Myocyte (in vitro differentiated cells): ENCODE measurements around the gene KLHL3. TPM values are rescaled to one million over a fixed set of nuclear protein-coding genes. Genes with fewer than 3 reads are reported as not detected.
A peak's percentile ranks its signal among the peaks of the same experiment; 100 is the strongest.

Experiments used
- DNase-seq: peaks from one replicate; pipeline ENCODE4 v3.0.0-alpha.2; 2012; ENCODE audit warnings: low read depth
- total RNA-seq: library from RNA; depleted of rRNA; stranded (reverse); fragments of >200 nt; gene quantifications from 2 replicates; pipeline ENCODE4 v1.2.3, GENCODE V29; 2014

The KLHL3 gene
- total RNA-seq, 1 donor from 2014 or later, result 1.2 TPM

- no peak for DNase-seq
These were observed 25.8 kb downstream of the KLHL3 start for GRCh38 chr5:137710086-137710485.

- DNase-seq, result no peak
These were observed 26.9 kb downstream of the KLHL3 start for GRCh38 chr5:137708796-137709559.

- DNase-seq, result no peak
These were observed 27.8 kb downstream of the KLHL3 start for GRCh38 chr5:137708062-137708461.

GRCh38 chr5:137706841-137707240 lies 29.0 kb downstream of the KLHL3 start:
- DNase-seq, result no peak

- DNase-seq, result no peak
These were observed 30.8 kb downstream of the KLHL3 start for GRCh38 chr5:137705106-137705505.

GRCh38 chr5:137703565-137703964 lies 32.3 kb downstream of the KLHL3 start:
- DNase-seq, result no peak

- DNase-seq, result no peak
These were observed 35.6 kb downstream of the KLHL3 start for GRCh38 chr5:137700282-137700680.

GRCh38 chr5:137699336-137700281 lies 36.3 kb downstream of the KLHL3 start:
- DNase-seq, result no peak

- DNase-seq, result no peak
These were observed 39.4 kb downstream of the KLHL3 start for GRCh38 chr5:137696481-137696880.

GRCh38 chr5:137695651-137696428 lies 40.0 kb downstream of the KLHL3 start:
- no peak for DNase-seq

GRCh38 chr5:137693951-137694721 lies 41.8 kb downstream of the KLHL3 start:
- peak; percentile 73 for DNase-seq

- no peak for DNase-seq
These were observed 42.5 kb downstream of the KLHL3 start for GRCh38 chr5:137693307-137693950.

- DNase-seq, result no peak
These were observed 46.6 kb downstream of the KLHL3 start for GRCh38 chr5:137689306-137689705.

GRCh38 chr5:137688210-137688840 lies 47.6 kb downstream of the KLHL3 start:
- peak; percentile 49 for DNase-seq

- DNase-seq, result no peak
These were observed 51.1 kb downstream of the KLHL3 start for GRCh38 chr5:137684761-137685160.

GRCh38 chr5:137681191-137681590 lies 54.7 kb downstream of the KLHL3 start:
- no peak for DNase-seq

GRCh38 chr5:137679910-137680309 lies 56.0 kb downstream of the KLHL3 start:
- DNase-seq, result no peak

- no peak for DNase-seq
These were observed 56.7 kb downstream of the KLHL3 start for GRCh38 chr5:137679195-137679594.

GRCh38 chr5:137672881-137673280 lies 63.0 kb downstream of the KLHL3 start:
- no peak for DNase-seq

GRCh38 chr5:137672001-137672400 lies 63.9 kb downstream of the KLHL3 start:
- no peak for DNase-seq
